Measurements from ENCODE around the gene COLQ. TPM values are rescaled to one million over a fixed set of nuclear protein-coding genes. Genes with fewer than 3 reads are reported as not detected.

COLQ gene
- total RNA-seq, 1 experiment from 2014 or later, result 1.9 TPM

- Histone ChIP-seq H3K36me3 (ENCODE audit: control insufficient read depth in 1 of 2, insufficient read depth in 2 of 2, low read length in 2 of 2) (no peaks in the 10 kb centered on the region), H3K4me2 (ENCODE audit: low read length) (no peak overlapping the region), H3K27ac (ENCODE audit: low read depth, low read length) (no peak overlapping the region), H2AFZ (ENCODE audit: low read depth, low read length, poor library complexity, severe bottlenecking) (no peak overlapping the region), H3K4me3 (replicated peaks in 1 of 2; ENCODE audit: low read depth in 1 of 2, low read length in 2 of 2) (no peak overlapping the region), H3K27me3 (ENCODE audit: insufficient read depth, low read length) (no peaks in the 10 kb centered on the region), H3K9me3 (ENCODE audit: control insufficient read depth in 1 of 2, insufficient read depth in 1 of 2, low read depth in 1 of 2, low read length in 2 of 2) (no peaks in the 10 kb centered on the region), H3K4me1 (ENCODE audit: control insufficient read depth in 1 of 2, insufficient read depth in 2 of 2, low read length in 2 of 2) (no peaks in the 10 kb centered on the region), H3K79me2 (ENCODE audit: insufficient read depth, low read length) (no peaks in the 10 kb centered on the region), H3K9me2 (ENCODE audit: insufficient read depth) (no peaks in the 10 kb centered on the region), H4K20me1 (ENCODE audit: insufficient read depth) (no peaks in the 10 kb centered on the region), H3K9ac (ENCODE audit: low read length) (no peak overlapping the region)
- ATAC-seq (no peak), DNase-seq (ENCODE audit: low read depth, low spot score) (no peak)
- no TSS peak for BruUV-seq (replicated peaks)
- ChIA-PET POLR2A (no interaction called here), RAD21 (ENCODE audit: low non-redundant PET in 1 of 2, low total read pairs in 2 of 2, uncharacterized antibody in 2 of 2, unreplicated experiment in 2 of 2) (no interaction called here), CTCF (no interaction called here)
- TF ChIP-seq POLR2AphosphoS5 (IDR thresholded peaks at IDR 0.05; ENCODE audit: low read depth, low read length), result no peak
- TF ChIP-seq ZFX (IDR thresholded peaks at IDR 0.05), result no peak
- no peak for TF ChIP-seq CTCF (IDR thresholded peaks at IDR 0.05 in 2 of 3, conservative IDR thresholded peaks at IDR 0.05 in 1 of 3; ENCODE audit: borderline replicate concordance in 1 of 3, insufficient read depth in 1 of 3, low read depth in 2 of 3, low read length in 2 of 3)
- no peak for TF ChIP-seq RAD21 (IDR thresholded peaks at IDR 0.05; ENCODE audit: low read depth)
- TF ChIP-seq FOSL1 (IDR thresholded peaks at IDR 0.05; ENCODE audit: low read depth), result no peak
- intact Hi-C loops (cut with micrococcal nuclease), result no loop called here
These were observed 7.5 kb downstream of the COLQ start for GRCh38 chr3:15513810-15514662.

- no peak for ATAC-seq
- Histone ChIP-seq H4K20me1 (ENCODE audit: insufficient read depth) (no peaks in the 10 kb centered on the region), H3K36me3 (ENCODE audit: control insufficient read depth in 1 of 2, insufficient read depth in 2 of 2, low read length in 2 of 2) (no peaks in the 10 kb centered on the region), H3K4me3 (replicated peaks in 1 of 2; ENCODE audit: low read depth in 1 of 2, low read length in 2 of 2) (no peak overlapping the region), H3K9me2 (ENCODE audit: insufficient read depth) (no peaks in the 10 kb centered on the region), H3K9me3 (ENCODE audit: control insufficient read depth in 1 of 2, insufficient read depth in 1 of 2, low read depth in 1 of 2, low read length in 2 of 2) (no peaks in the 10 kb centered on the region), H3K27me3 (ENCODE audit: insufficient read depth, low read length) (no peaks in the 10 kb centered on the region), H3K79me2 (ENCODE audit: insufficient read depth, low read length) (no peaks in the 10 kb centered on the region), H3K27ac (ENCODE audit: low read depth, low read length) (no peak overlapping the region), H3K4me2 (ENCODE audit: low read length) (no peak overlapping the region), H2AFZ (ENCODE audit: low read depth, low read length, poor library complexity, severe bottlenecking) (no peak overlapping the region), H3K9ac (ENCODE audit: low read length) (no peak overlapping the region), H3K4me1 (ENCODE audit: control insufficient read depth in 1 of 2, insufficient read depth in 2 of 2, low read length in 2 of 2) (no peaks in the 10 kb centered on the region)
- ChIA-PET RAD21 (ENCODE audit: low non-redundant PET in 1 of 2, low total read pairs in 2 of 2, uncharacterized antibody in 2 of 2, unreplicated experiment in 2 of 2) (no interaction called here), CTCF (no interaction called here), POLR2A (no interaction called here)
- intact Hi-C loops (cut with micrococcal nuclease), result no loop called here
- no TSS peak for BruUV-seq (replicated peaks)
- DNase-seq (ENCODE audit: low read depth, low spot score), result no peak
- TF ChIP-seq RAD21 (IDR thresholded peaks at IDR 0.05; ENCODE audit: low read depth) (no peak), ATF3 (IDR thresholded peaks at IDR 0.05) (no peak), CEBPB (IDR thresholded peaks at IDR 0.05; ENCODE audit: low read depth) (no peak), SIN3A (IDR thresholded peaks at IDR 0.05; ENCODE audit: low read depth) (no peak), EGR1 (IDR thresholded peaks at IDR 0.05; ENCODE audit: low read depth) (no peak), ZBTB33 (IDR thresholded peaks at IDR 0.05; ENCODE audit: extremely low read depth, insufficient replicate concordance, low read length) (no peak), ZFX (IDR thresholded peaks at IDR 0.05) (no peak), ZNF274 (IDR thresholded peaks at IDR 0.05; ENCODE audit: low read depth, low read length) (no peak), YY1 (IDR thresholded peaks at IDR 0.05; ENCODE audit: extremely low read depth, insufficient replicate concordance, low read depth, low read length) (no peak), MAX (IDR thresholded peaks at IDR 0.05) (no peak)
These were observed 8.4 kb downstream of the COLQ start for GRCh38 chr3:15513116-15513515.
